Fibroblast of lung (primary cell): Measurements from ENCODE around the gene NACAD. TPM values are rescaled to one million over a fixed set of nuclear protein-coding genes. Genes with fewer than 3 reads are reported as not detected.

Experiments used
- DNase-seq, 2 donors: peaks; one replicate each; pipeline versions ENCODE4 v3.0.0 to v3.0.0-alpha.2; 2010; ENCODE audit warnings: low read depth in 2 of 2
- H2AFZ ChIP-seq: 2 replicates; pipeline ENCODE4 v1.5.1; 2012; ENCODE audit warnings: low read length, control low read depth, inconsistent platforms
- H3K27ac ChIP-seq: 2 replicates; pipeline ENCODE4 v1.5.1; 2011; ENCODE audit warnings: low read length, control low read depth; ENCODE audit not compliant: insufficient read depth
- H3K27me3 ChIP-seq: 2 replicates; pipeline ENCODE4 v1.5.1; 2011; ENCODE audit warnings: mild to moderate bottlenecking, low read length; ENCODE audit not compliant: control insufficient read depth, insufficient read depth
- H3K36me3 ChIP-seq: 2 replicates; pipeline ENCODE4 v1.5.1; 2011; ENCODE audit warnings: low read length; ENCODE audit not compliant: control insufficient read depth, insufficient read depth
- H3K4me1 ChIP-seq: 2 replicates; pipeline ENCODE4 v1.5.1; 2011; ENCODE audit warnings: low read length; ENCODE audit not compliant: control insufficient read depth, insufficient read depth; ENCODE audit errors: extremely low read depth
- H3K4me2 ChIP-seq: 2 replicates; pipeline ENCODE4 v1.5.1; 2011; ENCODE audit warnings: low read length, control low read depth; ENCODE audit not compliant: insufficient read depth; ENCODE audit errors: extremely low read depth
- H3K4me3 ChIP-seq, 4 experiments: fragments of 200-600 bp in 1 of 4; sonication (generic) in 1 of 4; replicated peaks in 1 of 4; 2 replicates each; pipeline ENCODE4 v1.5.1; 2011 to 2016; ENCODE audit warnings: low read length in 4 of 4, low read depth in 3 of 4, mild to moderate bottlenecking in 3 of 4, control low read depth in 2 of 4, inconsistent platforms in 1 of 4, mixed read lengths in 1 of 4; ENCODE audit not compliant: insufficient read depth in 1 of 4; ENCODE audit errors: control extremely low read depth in 1 of 4
- H3K79me2 ChIP-seq: 2 replicates; pipeline ENCODE4 v1.5.1; 2012; ENCODE audit warnings: mild to moderate bottlenecking, low read length, inconsistent platforms; ENCODE audit not compliant: control insufficient read depth, insufficient read depth
- H3K9ac ChIP-seq: 2 replicates; pipeline ENCODE4 v1.5.1; 2011; ENCODE audit warnings: mild to moderate bottlenecking, low read length, control low read depth; ENCODE audit not compliant: insufficient read depth
- H3K9me3 ChIP-seq: 2 replicates; pipeline ENCODE4 v1.5.1; 2012; ENCODE audit warnings: low read depth, low read length; ENCODE audit not compliant: control insufficient read depth, insufficient read depth
- H4K20me1 ChIP-seq: 2 replicates; pipeline ENCODE4 v1.5.1; 2011; ENCODE audit warnings: low read length; ENCODE audit not compliant: control insufficient read depth, insufficient read depth; ENCODE audit errors: extremely low read depth
- EZH2 ChIP-seq: IDR thresholded peaks from 2 replicates; pipeline ENCODE4 v1.5.1; 2012; ENCODE audit warnings: low read length, control low read depth, mild to moderate bottlenecking; ENCODE audit errors: missing control alignments
- polyA plus RNA-seq, 2 donors: library from polyadenylated mRNA; depleted of rRNA in 1 of 2; stranded (reverse) in 1 of 2; unstranded in 1 of 2; fragments of >200 nt; gene quantifications; 2 replicates each; pipeline ENCODE4 v1.2.1, GENCODE V29; 2011 to 2012; ENCODE audit warnings: missing spikeins in 1 of 2
- total RNA-seq: library from RNA; depleted of rRNA; stranded (reverse); fragments of >200 nt; gene quantifications from 2 replicates; pipeline ENCODE4 v1.2.1, GENCODE V29; 2014
- TF ChIP-seq, protein P1 (sequence below), 2 donors: IDR thresholded peaks in 1 of 2; conservative IDR thresholded peaks in 1 of 2; 1 replicate in 1 of 2; 2 replicates in 1 of 2; pipeline ENCODE4 v1.5.1; 2011 to 2012; ENCODE audit warnings: low read length in 2 of 2, control low read depth in 1 of 2, inconsistent platforms in 1 of 2, low read depth in 1 of 2, mild to moderate bottlenecking in 1 of 2

The NACAD gene
- total and polyA plus RNA-seq, 2 donors (not counting 1 experiment from before 2014, with no cell fraction given) = 0.41 to 2.8 TPM

DNA sequence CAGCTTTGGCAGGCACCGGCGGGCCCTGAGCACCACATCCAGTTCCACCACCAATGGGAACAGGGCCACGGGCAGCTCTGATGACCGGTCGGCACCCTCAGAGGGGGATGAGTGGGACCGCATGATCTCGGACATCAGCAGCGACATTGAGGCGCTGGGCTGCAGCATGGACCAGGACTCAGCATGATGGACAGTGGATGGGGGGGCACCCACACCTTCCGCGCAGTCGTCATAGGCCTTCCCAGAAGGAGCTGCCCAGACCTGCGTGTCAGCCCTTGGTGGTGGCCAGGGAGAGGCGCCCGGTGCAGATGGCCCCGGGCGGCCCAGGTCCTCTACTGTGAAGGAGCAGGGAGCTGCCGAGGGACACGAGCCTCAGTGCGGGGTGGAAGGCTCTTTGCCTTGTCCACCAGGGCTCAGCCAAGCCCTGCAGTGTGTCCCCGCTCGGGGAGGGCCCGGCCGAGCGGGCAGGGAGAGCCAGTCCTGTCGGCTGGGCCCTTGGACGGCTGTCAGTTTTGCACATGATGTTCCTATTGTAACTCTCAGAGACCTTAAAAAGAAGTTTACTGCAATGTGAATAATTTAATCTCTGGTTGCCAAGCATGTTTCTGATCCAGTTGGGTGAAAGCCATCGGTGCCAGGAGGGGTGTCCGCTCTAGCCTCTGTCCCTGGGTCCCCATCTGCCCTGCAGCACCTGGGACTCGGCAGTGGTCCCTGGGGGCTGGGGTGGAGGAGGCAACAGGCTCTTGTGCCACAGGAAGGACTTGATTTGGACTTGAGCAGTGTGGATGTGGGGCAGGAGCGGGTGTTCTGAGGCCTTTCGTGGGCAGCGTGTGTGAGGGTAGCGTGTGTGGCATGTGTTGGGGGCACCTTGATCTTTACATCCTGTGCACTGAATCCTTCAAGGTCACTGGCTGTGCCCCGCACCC, 12.6 kb downstream of the NACAD start:
- peaks cover 17% of the 10 kb centered on the region for H3K36me3 ChIP-seq
- H3K9me3 ChIP-seq = no peaks in the 10 kb centered on the region
- H3K27ac ChIP-seq = no peak overlapping the region
- no peaks in the 10 kb centered on the region for H3K4me1 ChIP-seq
- H2AFZ ChIP-seq = no peak overlapping the region
- no peaks in the 10 kb centered on the region for H4K20me1 ChIP-seq
- no peak overlapping the region for H3K4me2 ChIP-seq
- no peaks in the 10 kb centered on the region for H3K27me3 ChIP-seq
- TF ChIP-seq, protein P1, sequence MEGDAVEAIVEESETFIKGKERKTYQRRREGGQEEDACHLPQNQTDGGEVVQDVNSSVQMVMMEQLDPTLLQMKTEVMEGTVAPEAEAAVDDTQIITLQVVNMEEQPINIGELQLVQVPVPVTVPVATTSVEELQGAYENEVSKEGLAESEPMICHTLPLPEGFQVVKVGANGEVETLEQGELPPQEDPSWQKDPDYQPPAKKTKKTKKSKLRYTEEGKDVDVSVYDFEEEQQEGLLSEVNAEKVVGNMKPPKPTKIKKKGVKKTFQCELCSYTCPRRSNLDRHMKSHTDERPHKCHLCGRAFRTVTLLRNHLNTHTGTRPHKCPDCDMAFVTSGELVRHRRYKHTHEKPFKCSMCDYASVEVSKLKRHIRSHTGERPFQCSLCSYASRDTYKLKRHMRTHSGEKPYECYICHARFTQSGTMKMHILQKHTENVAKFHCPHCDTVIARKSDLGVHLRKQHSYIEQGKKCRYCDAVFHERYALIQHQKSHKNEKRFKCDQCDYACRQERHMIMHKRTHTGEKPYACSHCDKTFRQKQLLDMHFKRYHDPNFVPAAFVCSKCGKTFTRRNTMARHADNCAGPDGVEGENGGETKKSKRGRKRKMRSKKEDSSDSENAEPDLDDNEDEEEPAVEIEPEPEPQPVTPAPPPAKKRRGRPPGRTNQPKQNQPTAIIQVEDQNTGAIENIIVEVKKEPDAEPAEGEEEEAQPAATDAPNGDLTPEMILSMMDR (conservative IDR thresholded peaks at IDR 0.05 in 1 of 2, IDR thresholded peaks at IDR 0.05 in 1 of 2; ENCODE audit: low read depth in 1 of 2, low read length in 2 of 2) = no peak
- TF ChIP-seq EZH2 = no peak
- no peak overlapping the region for H3K4me3 ChIP-seq
- no peak overlapping the region for H3K9ac ChIP-seq
- no peak for DNase-seq
- no peaks in the 10 kb centered on the region for H3K79me2 ChIP-seq

DNA sequence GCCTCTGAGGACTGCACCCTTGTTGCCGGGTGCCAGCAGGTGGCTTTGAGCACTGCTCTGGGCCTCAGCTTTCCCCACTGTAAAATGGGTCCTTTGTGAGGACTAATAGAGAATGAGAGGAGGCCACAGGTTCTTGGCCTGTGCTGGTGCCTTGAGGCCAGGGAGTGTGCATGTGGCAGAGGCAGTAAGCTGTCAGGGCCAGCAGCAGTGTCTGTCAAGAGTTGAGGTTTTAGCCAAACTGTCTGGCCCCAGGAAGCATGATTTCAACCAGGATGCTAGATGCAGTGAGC, 13.5 kb downstream of the NACAD start:
- Histone ChIP-seq H3K9me3 (no peaks in the 10 kb centered on the region), H3K4me2 (no peak overlapping the region), H3K27ac (no peak overlapping the region), H4K20me1 (no peaks in the 10 kb centered on the region), H3K9ac (no peak overlapping the region), H3K4me3 (no peak overlapping the region), H2AFZ (no peak overlapping the region), H3K27me3 (no peaks in the 10 kb centered on the region), H3K36me3 (peaks cover 17% of the 10 kb centered on the region), H3K4me1 (no peaks in the 10 kb centered on the region), H3K79me2 (no peaks in the 10 kb centered on the region)
- no peak for TF ChIP-seq EZH2
- TF ChIP-seq, protein P1 (conservative IDR thresholded peaks at IDR 0.05 in 1 of 2, IDR thresholded peaks at IDR 0.05 in 1 of 2; ENCODE audit: low read depth in 1 of 2, low read length in 2 of 2) = no peak
- DNase-seq = no peak

DNA sequence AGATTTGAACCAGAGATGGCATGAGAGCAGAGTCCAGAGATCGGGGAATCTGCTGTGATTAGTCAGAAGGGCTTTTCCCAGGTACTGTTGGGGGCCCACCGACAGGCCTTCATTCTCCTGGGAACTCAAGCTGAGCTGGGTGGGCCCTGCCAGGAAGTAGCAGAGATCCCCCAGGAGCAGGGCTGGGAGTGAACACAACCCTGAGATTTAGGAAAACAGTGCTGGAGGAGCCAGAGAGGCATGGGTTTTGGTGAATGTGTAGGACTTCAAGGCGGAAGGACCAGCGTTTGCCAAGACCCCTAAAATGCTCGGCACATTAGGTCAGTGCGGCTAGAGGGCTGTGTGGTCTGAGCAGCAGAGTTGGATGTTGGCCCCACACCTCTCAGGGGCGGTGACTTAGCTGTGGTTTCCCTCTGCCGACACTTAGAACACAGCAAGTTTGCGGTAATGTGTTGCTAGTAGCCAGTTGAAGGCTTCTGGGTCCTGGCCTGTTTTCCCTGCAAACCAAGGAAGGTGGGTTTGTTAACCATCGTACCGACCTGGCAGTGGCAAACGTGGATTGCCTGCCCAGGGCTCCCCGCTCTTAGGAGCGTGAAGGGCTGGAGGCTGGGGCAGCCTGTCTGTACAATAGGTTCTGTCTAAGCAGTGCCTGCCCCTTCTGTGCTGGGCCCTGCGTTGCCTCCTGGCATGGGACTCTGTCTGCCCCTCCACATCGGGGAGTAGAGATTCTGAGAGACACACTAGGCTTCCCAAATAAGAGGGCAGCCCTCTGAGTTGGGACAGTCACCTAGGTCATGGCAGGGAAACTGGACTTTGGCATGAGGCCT, 14.0 kb downstream of the NACAD start:
- no peak overlapping the region for H3K4me2 ChIP-seq
- H2AFZ ChIP-seq = no peak overlapping the region
- peaks cover 17% of the 10 kb centered on the region for H3K36me3 ChIP-seq
- no peak overlapping the region for H3K4me3 ChIP-seq
- no peaks in the 10 kb centered on the region for H3K27me3 ChIP-seq
- H3K4me1 ChIP-seq = no peaks in the 10 kb centered on the region
- no peaks in the 10 kb centered on the region for H4K20me1 ChIP-seq
- H3K9me3 ChIP-seq = no peaks in the 10 kb centered on the region
- no peaks in the 10 kb centered on the region for H3K79me2 ChIP-seq
- TF ChIP-seq EZH2 = no peak
- TF ChIP-seq, protein P1 (conservative IDR thresholded peaks at IDR 0.05 in 1 of 2, IDR thresholded peaks at IDR 0.05 in 1 of 2; ENCODE audit: low read depth in 1 of 2, low read length in 2 of 2) = no peak
- DNase-seq = no peak
- H3K27ac ChIP-seq = no peak overlapping the region
- H3K9ac ChIP-seq = no peak overlapping the region
